AG04450 (cell line): Measurements from ENCODE around the gene MLEC. TPM values are rescaled to one million over a fixed set of nuclear protein-coding genes. Genes with fewer than 3 reads are reported as not detected.

Experiments used
- CTCF ChIA-PET: fragments of 300-600, 350-600 bp; formaldehyde crosslinking; extraction: SDS; loops from one replicate; lab custom pipeline; 2022; ENCODE audit warnings: antibody characterized with exemption, inconsistent platforms; lab: Charles Lee
- POLR2A ChIA-PET: fragments of 350-600 bp; formaldehyde crosslinking; extraction: SDS; loops from one replicate; lab custom pipeline; 2021; ENCODE audit warnings: antibody characterized with exemption, inconsistent platforms; lab: Yijun Ruan, JAX
- DNase-seq: peaks from one replicate; pipeline ENCODE4 v3.0.0-alpha.2; 2011; ENCODE audit warnings: low read depth, low spot score
- H3K27ac ChIP-seq: one replicate; pipeline ENCODE4 v1.5.1; 2012; ENCODE audit warnings: low read depth, low read length, control low read depth
- H3K27me3 ChIP-seq: one replicate; pipeline ENCODE4 v1.6.0; 2012; ENCODE audit warnings: low read length; ENCODE audit not compliant: control insufficient read depth, insufficient read depth
- H3K4me3 ChIP-seq: 2 replicates; pipeline ENCODE4 v1.5.1; 2011; ENCODE audit warnings: mild to moderate bottlenecking, low read depth, low read length, control low read depth
- H3K9me3 ChIP-seq: 2 replicates; pipeline ENCODE4 v1.5.1; 2012; ENCODE audit warnings: low read length; ENCODE audit not compliant: control insufficient read depth, insufficient read depth
- CTCF ChIP-seq: IDR thresholded peaks from 2 replicates; pipeline ENCODE4 v1.5.1; 2011; ENCODE audit warnings: low read depth, low read length, control low read depth, inconsistent platforms
- polyA plus RNA-seq: library from polyadenylated mRNA; depleted of rRNA; stranded (reverse); fragments of >200 nt; gene quantifications from 2 replicates; pipeline ENCODE4 v1.2.3, GENCODE V29; 2011

Gene MLEC
- polyA plus RNA-seq, 1 experiment = 76.7 TPM

GRCh38 chr12:120650233-120650690 is 36.7 kb upstream of the MLEC start:
- DNase-seq = no peak
- no peak overlapping the region for H3K4me3 ChIP-seq
- H3K9me3 ChIP-seq = no peaks in the 10 kb centered on the region
- POLR2A ChIA-PET = interaction anchor here (1.4 kb wide), 1 partner anchor 69 kb away, joined by 5 read pairs; the partner anchor contains the start of gene POP5
- no peak for TF ChIP-seq CTCF
- CTCF ChIA-PET = interaction anchor here (1.6 to 4.4 kb wide), 8 partner anchors 8 to 317 kb away, joined by 4 to 87 read pairs (median 12); partner anchors contain the start of gene POP5
- H3K27me3 ChIP-seq = peaks cover 38% of the 10 kb centered on the region
- no peak overlapping the region for H3K27ac ChIP-seq

- ChIA-PET CTCF (no interaction called here), POLR2A (no interaction called here)
- peaks cover 43% of the 10 kb centered on the region for H3K27me3 ChIP-seq
- H3K9me3 ChIP-seq = no peaks in the 10 kb centered on the region
- H3K27ac ChIP-seq = no peak overlapping the region
- H3K4me3 ChIP-seq = no peak overlapping the region
- no peak for DNase-seq
- TF ChIP-seq CTCF = no peak
Measured at GRCh38 chr12:120651821-120652220, 35.1 kb upstream of the MLEC start.

GRCh38 chr12:120652656-120653435 is 34.1 kb upstream of the MLEC start:
- DNase-seq = no peak
- no peak for TF ChIP-seq CTCF
- POLR2A ChIA-PET = no interaction called here

GRCh38 chr12:120653611-120654010 is 33.3 kb upstream of the MLEC start:
- Histone ChIP-seq H3K9me3 (no peaks in the 10 kb centered on the region; the same call in 1 of the 2 replicates), H3K27ac (no peak overlapping the region), H3K4me3 (no peak overlapping the region), H3K27me3 (peaks cover 51% of the 10 kb centered on the region)
- CTCF ChIA-PET = no interaction called here
- POLR2A ChIA-PET = no interaction called here
- TF ChIP-seq CTCF = no peak
- no peak for DNase-seq

More at GRCh38 chr12:120652656-120653435, 34.1 kb upstream of the MLEC start:
- CTCF ChIA-PET = no interaction called here
- Histone ChIP-seq H3K9me3 (no peaks in the 10 kb centered on the region), H3K27me3 (peaks cover 49% of the 10 kb centered on the region), H3K27ac (no peak overlapping the region), H3K4me3 (no peak overlapping the region)

GRCh38 chr12:120654656-120655055 is 32.3 kb upstream of the MLEC start:
- Histone ChIP-seq H3K9me3 (no peaks in the 10 kb centered on the region; the same call in 1 of the 2 replicates), H3K27ac (no peak overlapping the region), H3K4me3 (no peak overlapping the region), H3K27me3 (peaks cover 47% of the 10 kb centered on the region)
- CTCF ChIA-PET = no interaction called here
- TF ChIP-seq CTCF = no peak
- DNase-seq = no peak
- POLR2A ChIA-PET = no interaction called here
